HG03520 (cell line): Measurements from ENCODE around the gene SLC12A7.

Source experiments
- ATAC-seq: cut with Tn5 transposase; IDR thresholded peaks from one replicate; pipeline ENCODE4 v1.9.1; 2021; ENCODE audit warnings: mild to moderate bottlenecking, moderate library complexity; ENCODE audit not compliant: unreplicated experiment

SLC12A7 gene

DNA sequence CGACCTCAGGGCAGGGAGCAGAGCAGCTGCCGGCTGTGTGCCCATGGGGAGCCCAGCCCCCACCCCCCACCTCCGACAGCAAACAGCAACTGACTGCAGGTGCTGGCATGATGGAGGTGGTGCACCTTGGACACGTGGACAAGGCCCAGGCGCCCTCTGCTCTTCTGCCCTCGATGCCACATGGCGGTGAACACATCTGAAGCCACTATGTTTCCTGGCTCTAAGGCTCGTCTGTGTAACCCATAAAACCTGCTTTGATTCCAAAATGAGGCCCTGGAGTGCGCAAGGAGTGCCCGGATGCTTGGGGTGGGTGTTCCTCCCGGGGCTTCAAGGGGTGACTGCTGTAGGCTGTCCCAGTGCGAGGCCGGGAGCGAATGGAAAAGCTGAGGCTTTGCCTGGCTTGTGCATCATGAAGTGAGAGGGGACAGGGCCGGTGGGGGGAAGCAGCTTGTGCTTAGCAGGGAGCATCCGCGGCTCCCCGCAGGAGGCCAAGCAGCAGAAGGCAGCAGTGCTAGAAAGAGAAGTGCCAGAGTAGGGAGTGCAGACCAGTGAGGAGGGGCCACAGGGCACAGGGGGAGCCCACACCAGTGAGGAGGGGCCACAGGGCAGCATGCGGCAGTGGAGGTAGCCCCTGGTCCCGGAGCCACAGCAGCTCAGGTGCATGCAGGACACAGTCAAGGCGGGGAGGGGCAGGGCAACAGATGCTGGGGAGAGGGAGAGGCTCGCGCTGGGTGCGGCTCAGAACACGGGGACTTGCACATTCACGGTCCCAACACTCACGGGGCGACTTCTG is 73.2 kb downstream of the SLC12A7 start:
- ATAC-seq, result no peak

DNA sequence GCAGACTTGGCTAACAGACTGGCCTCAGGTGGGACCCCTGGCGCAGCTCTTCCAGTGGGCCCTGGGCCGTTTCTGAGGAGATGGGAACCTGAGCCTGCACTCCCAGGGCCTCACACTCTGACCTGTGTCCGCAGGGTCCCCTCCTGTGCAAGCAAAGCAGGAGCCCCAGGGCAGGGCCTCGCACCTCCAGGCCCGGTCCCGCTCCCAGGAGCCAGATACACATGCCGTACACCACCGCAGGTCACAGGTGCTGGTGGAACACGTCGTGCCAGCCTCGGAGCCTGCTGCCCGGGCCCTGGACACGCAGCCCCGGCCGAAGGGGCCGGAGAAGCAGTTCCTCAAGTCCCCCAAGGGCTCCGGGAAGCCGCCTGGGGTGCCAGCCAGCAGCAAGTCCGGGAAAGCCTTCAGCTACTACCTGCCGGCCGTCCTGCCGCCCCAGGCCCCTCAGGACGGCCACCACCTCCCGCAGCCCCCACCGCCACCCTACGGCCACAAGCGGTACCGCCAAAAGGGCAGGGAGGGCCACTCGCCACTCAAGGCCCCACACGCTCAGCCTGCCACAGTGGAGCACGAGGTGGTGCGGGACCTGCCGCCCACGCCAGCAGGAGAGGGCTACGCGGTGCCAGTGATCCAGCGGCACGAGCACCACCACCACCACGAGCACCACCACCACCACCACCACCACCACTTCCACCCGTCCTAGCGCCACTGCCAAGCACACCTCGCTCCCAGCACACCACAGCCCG is 74.0 kb downstream of the SLC12A7 start:
- ATAC-seq, result no peak

DNA sequence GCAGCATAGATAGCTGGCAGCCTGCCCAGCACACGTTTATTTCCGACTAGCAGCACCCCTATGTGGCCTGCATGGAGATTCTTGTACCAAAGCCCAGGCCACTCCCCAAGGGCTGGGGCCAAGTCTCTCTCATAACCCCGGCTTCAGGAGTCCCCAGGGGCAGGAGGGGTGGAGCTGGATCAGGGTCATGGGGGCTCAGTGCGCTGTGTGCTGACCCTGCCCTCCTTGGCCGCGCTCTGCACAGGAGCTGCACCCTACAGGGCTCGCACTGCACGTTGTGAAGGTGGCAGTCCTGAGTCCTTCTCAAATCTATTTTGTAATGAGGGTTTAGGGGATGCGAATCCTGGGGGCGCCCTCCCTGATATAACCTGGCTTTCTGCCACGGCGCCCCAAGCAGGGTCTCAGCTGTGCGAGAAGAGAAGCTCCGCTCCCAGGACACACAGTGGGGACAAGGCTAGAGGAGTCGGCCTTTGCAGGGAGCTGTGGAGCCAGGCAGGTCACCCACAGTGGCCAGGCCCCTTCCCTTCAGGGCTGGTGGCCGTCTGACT is 74.7 kb downstream of the SLC12A7 start:
- no peak for ATAC-seq

DNA sequence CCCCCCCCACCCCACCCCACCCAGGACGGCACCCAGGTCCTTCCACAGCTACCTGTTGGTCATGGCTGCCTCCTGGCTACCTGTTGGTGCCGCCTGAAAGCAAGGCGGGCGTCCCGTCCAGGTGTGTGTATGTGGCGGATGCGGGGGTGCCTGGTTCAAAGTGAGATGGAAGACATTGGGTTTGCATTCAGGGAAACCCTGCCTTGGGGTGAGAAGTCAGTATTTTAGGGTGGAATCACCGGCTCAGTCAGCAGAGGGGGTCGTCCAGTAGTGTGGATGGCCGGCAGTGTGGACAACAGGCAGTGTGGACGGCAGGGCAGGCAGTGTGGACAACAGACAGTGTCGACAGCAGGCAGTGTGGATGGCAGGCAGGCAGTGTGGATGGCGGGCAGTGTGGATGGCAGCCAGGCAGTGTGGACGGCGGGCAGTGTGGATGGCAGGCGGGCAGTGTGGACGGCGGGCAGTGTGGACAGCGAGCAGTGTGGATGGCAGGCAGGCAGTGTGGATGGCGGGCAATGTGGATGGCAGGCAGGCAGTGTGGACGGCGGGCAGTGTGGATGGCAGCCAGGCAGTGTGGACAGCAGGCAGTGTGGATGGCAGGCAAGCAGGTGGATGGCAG is 75.2 kb downstream of the SLC12A7 start:
- no peak for ATAC-seq

DNA sequence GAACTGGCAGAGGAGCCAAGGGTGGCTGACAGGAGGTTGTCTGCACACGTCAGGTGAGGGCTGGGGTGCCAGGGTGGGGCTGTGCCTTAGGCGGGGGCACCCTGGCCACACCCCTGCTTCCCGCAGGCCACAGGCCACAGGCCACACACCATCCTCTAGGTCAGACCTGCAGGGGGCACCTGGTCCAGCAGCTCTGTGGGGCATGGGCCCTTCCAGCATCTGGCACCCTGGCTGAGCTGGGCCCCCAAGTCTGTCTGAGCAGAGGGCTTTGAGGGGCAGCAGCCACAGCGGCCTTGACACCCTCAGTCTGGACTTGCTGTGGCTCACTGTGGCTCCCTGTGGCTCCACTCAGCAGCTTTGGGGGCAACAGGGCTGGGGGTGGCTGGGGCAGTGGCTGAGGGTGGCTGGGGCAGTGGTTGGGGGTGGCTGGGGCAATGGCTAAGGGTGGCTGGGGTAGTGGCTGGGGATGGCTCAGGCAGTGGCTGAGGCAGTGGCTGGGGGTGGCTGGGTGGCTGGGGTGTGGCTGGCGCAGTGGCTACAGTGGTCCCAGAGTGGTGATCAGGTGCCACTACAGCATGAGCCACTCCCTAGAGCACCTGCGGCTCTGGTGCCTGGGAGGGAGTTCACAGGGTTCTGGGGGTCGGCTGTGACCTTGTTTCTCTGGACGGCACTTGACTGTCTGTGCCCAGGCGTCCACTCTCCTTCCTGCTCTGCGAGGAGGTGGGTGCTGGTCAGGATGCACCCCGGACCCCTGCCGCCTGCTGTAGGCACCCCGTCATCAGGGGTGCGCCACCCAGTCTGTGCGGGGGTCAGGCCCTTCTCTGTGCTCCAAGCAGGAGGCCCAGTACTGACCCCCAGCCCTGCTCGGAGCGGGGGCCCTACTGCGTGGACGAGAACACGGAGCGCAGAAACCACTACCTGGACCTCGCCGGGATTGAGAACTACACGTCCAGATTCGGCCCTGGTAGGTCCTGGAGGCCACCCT is 76.2 kb downstream of the SLC12A7 start:
- no peak for ATAC-seq

DNA sequence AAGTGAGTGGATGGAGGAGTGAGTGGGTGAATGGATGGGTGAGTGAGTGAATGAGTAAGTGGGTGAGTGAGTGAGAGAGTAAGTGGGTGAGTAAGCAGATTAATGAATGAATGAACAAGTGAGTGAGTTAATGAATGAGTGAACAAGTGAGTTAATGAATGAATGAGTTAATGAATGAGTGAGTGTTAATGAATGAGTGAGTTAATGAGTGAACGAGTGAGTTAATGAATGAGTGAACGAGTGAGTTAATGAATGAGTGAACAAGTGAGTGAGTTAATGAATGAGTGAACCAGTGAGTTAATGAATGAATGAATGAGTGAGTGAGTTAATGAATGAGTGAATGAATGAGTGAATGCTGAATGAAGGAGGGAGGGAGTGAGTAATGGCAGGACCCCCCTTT is 76.9 kb downstream of the SLC12A7 start:
- ATAC-seq, result no peak

DNA sequence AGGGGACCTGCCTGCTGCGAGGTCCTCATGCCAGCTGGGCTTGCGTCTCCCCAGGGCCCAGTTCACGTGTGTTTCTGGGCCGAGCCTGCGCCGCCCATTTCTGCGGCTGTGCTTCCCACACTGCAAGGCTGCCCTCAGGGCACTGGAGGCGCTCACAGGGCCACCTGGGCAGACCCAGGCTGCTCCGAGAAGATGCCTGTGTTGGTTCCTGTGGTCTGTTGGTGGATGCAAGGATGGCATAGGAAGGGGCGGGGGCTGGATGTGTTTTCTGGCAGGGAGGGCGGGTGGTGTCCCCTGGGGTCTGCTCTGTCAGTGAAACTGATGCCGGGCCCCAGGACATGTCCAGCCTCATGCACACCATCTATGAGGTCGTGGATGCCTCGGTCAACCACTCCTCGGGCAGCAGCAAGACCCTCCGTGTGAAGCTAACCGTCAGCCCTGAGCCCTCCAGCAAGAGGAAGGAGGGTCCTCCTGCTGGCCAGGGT is 77.4 kb downstream of the SLC12A7 start:
- ATAC-seq, result no peak

DNA sequence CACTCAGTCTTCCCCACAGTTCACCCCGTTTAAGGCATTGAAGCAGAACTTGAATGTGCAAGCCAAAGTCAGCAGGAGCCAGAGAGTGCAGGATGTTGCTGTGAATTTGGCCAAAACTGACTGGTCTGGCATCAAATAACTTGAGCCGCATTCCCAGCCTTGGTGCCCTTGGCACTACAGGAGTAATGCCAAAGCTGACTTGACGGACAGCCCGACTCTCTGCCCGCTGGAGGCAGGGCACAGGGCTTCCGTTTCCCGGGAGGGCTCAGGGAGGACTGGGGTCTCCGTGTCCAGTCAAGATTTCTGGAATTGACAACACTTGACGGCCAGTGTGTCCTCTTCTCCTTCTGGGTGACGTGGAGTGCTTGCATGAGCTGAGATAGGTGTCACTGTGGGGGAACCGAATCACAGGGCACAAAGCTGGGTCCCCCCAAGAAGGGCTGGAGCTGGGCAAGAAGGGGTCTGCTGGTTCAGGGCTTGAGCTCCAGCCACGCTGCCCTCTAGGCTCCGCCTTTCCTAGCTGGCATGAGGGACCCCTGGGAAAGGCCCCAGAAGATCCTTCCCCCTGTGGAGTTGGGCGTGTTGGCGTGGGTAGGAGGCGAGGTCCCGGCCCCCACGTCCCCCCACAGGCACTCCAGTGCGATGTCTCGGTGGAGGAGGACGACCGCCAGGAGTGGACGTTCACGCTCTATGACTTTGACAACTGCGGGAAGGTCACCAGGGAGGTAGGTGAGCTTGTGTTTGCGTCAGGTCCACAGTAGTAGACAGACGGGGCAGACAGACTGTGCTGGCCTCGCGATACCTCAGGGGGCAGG is 78.0 kb downstream of the SLC12A7 start:
- no peak for ATAC-seq

DNA sequence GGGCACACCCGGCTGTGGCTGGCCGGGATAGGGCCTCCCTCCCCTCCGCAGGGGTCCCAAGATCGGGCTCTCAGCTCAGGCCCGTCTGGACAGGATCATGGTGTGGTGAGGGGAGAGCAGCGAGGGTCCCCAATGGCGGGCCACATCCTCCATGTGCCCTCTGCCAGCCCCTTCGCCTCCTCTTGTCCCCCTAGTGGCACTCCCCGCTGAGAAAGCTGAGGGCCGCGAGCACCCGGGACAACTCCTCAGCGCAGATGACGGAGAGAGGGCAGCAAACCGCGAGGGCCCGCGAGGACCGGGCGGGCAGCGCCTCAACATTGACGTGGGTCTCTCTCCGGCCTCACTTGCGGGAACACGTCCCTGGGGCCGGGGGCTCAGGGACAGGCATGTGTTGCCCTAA is 78.7 kb downstream of the SLC12A7 start:
- ATAC-seq, result no peak

DNA sequence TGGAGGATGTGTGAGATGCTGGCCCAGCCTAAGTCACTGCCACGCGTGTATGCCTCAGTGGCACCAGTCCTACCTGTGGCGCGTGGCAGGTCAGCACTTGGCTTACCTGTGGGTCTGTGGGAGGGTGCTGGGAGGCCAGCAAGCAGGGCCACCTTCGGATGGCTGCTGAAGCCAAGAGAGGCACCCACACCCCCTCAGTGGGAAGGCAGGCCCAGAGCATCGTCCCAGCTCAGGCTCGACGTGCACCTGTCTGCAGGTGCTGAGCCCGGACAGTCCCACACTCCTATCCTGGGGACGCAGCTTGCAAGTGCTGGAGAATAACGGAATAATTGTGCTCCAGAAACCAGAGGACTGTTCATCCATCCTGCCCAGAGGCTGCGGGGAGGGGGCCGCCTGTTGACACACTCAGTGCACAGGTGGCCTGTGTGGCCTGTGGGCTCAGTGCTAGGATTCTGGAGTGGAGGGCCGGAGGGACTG is 79.3 kb downstream of the SLC12A7 start:
- ATAC-seq, result no peak

DNA sequence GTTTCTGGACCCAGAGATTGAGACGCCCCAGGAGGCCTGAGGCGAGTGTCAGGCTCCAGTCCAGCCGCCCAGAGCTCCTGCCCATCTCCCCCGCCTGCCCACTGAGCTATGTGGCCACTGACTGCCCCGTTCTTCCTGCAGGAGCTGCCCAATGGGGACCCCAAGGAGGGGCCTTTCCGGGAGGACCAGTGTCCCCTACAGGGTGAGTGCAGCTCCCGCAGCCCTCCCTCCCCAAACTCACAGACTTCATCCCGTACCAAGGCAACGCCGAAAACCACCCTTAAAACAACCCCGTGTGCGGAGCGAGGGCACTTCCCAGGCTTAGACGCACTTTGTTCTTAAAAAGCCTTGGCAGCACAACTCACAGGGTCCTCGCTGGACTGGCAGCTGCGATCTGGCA is 79.9 kb downstream of the SLC12A7 start:
- ATAC-seq, result no peak

DNA sequence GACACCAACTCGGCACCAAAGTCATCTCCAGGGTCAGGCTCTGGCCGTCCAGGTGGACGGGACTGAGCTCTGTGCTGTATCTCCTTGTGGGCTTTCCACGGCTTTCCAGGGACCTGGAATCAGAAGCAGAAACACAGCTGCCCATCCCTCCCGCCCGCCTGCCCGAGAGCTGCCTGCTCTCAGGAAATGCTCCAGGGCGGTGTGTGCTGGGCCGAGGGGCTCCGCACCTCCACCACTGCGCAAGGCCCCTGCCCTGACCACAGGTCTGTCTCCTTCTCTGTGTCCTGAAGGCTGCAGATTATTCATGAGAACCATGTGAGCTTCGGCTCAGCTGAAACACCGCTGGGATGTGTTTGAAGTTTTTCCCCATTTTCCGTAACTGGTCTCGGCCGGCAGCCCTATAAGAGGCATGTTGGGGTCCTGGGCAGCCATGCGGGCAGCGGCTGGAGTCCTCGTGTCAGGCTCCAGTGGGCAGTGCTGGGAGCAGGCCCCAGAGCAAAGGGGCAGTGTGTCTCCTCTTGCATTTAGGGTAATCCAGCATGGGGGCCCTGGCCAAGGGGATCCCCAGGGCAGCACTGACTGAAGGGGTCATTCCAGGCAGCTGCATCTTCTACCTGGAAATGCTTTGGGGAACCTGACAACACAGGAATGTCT is 80.4 kb downstream of the SLC12A7 start:
- ATAC-seq, result no peak

DNA sequence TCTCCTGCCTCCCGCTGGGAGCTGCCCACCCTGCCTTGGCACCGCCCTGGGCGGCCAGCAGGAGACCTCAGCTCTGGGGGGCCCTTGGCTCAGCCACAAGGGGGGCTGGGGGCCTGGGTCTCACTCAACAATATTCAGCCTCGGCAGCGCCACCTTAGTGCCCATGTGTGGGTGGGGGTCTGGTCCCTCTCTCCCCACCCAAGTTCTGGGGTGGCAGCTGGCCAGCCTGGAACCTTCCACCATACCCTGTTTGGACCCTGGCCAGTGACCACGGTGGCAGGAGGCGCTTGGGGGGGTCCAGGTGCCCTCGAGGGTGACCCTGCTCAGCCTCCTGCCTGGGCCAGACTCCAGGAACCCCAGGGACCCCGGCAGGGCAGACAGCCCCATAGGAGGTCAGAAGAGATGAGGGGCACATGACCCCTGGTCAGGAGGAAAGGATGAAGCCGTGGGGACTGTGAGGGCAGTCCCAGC is 81.0 kb downstream of the SLC12A7 start:
- ATAC-seq, result no peak

DNA sequence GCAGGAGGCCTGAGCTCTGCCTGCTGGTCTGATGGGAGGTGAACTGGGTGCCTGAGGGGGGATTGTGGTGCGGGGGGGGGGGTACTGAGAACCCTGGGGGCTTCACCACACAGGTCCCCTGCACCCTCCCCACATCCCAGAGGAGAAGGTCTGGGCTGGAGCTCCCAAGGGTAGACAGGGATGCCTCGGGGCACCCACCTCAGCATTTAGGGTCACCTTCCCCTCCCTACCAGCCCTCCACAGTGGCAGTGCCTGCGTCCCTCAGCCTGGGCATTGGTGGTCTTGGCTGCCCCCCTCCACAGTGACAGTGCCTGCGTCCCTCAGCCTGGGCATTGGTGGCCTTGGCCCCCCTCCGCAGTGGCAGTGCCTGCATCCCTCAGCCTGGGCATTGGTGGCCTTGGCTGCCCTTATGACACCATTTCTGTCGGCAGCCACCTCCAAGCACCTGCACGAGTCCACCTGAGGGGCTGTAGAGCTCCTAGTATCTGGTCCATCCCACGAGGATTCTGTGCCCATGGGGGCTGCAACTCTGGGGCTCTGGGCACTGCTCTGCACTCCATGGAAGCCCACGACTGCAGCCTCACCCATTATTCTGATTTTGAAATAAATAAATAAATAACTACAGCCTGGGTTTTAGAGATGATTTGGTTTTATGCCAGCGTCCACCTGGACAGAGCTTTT is 81.8 kb downstream of the SLC12A7 start:
- no peak for ATAC-seq

DNA sequence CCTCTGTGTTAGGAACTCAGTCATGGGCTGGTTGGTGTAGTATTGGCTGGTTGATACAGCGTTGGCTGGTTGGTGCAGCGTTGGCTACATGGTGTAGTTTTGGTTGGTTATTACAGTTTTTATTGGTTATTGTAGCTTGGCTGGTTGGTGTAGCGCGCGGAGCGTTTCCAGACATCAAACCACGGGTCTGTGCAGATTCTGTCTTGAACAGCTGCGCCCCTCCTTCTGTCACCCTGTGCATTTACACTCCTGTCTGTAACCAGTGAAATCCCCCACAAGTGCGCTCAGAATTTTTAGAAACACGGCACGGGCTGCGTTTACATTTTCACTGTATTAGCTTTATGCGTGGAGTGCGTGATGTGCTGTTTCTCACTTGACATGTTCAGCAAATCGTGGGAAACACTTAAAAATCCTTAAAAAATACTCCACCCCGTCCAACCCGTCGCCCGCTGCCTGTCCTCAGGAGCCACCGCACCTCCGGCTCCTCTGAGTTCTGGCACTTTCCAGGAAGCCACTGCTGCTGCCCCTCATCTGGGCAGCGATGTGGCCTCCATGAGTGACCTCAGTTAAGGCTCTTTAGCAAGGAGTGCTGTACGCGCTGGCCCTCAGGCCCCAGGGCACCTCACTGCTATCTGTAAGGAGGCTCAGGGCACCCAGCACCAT is 82.5 kb downstream of the SLC12A7 start:
- no peak for ATAC-seq

DNA sequence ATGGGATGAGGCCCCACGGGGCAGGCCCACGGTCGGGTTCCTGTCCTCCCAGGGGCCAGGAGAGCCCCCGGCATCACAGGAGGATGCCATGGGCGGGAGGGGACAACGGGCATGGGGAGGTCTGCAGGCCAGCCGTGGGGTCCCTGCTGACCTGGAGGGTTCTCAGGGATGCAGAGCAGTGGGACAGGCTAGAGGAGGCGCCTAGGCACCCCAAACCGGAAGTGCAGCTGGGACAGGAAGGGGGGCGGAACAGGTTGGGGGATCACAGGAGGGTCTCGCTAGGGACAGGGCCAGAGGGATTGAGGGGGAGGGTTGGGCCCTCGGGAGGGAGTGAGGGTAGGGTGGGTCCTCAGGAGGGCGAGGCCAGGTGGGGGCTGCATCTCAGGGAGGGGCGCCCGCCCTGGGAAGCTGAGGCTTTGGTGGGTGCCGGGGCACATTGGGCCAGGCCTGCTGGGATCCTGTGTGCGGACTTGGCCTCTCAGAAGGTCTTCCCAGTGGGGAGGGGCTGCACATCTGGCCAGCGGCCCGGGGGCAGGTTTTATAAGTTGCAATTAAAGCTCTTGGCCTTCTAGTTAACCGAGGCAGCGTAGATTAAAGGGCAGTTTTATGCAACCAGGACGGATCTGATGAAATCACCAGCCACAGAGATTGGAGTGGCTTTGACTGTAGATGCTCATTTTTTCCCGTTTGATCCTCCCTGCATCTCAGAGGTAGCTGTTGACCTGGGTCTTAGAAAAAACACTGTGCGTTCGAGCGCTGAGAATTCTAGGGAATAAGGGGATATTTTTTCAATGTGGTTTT is 83.2 kb downstream of the SLC12A7 start:
- no peak for ATAC-seq
